SK-N-SH (cell line): ENCODE results near the gene LRRC10. TPM values are rescaled to one million over a fixed set of nuclear protein-coding genes. Genes with fewer than 3 reads are reported as not detected.
A peak's percentile ranks its signal among the peaks of the same experiment; 100 is the strongest.

Experiments
- CTCF ChIA-PET: fragments of 300-600, 350-600 bp; formaldehyde crosslinking; extraction: SDS; loops from one replicate; lab custom pipeline; 2021; lab: Yijun Ruan, JAX
- POLR2A ChIA-PET: fragments of 350-600 bp; sonication (Branson Sonifier 250); formaldehyde crosslinking; extraction: SDS; loops from one replicate; lab custom pipeline; 2020; ENCODE audit warnings: antibody characterized with exemption, inconsistent platforms; lab: Yijun Ruan, JAX
- DNase-seq: peaks from one replicate; pipeline ENCODE4 v3.0.0; 2012
- H2AFZ ChIP-seq: fragments of 200-600 bp; sonication (generic); 2 replicates; pipeline ENCODE4 v1.8.1; 2016; ENCODE audit warnings: antibody characterized with exemption, mild to moderate bottlenecking, low read depth
- H3F3A ChIP-seq: fragments of 200-600 bp; sonication (generic); replicated peaks from 2 replicates; pipeline ENCODE3; 2016; ENCODE audit warnings: antibody characterized with exemption, mild to moderate bottlenecking; ENCODE audit not compliant: insufficient read depth
- H3K27ac ChIP-seq, 2 experiments: fragments of 200-500 bp in 1 of 2; fragments of 200-600 bp in 1 of 2; sonication (Bioruptor generic) in 1 of 2; sonication (generic), shearing (Covaris generic) in 1 of 2; 2 replicates each; pipeline versions ENCODE4 v1.5.1 to v1.6.1; 2014 to 2016; ENCODE audit warnings: low read depth in 2 of 2, inconsistent platforms in 1 of 2, low read length in 1 of 2, mild to moderate bottlenecking in 1 of 2, mixed read lengths in 1 of 2
- H3K27me3 ChIP-seq: fragments of 200-600 bp; sonication (generic), shearing (Covaris generic); 2 replicates; pipeline ENCODE4 v1.6.1; 2016; ENCODE audit warnings: mixed run types; ENCODE audit not compliant: insufficient read depth
- H3K36me3 ChIP-seq, 2 experiments: fragments of 200-500 bp in 1 of 2; fragments of 200-600 bp in 1 of 2; sonication (Bioruptor generic) in 1 of 2; sonication (generic) in 1 of 2; replicated peaks in 1 of 2; 2 replicates each; pipeline versions ENCODE3 to v1.5.1; 2014 to 2016; ENCODE audit warnings: low read length in 1 of 2, mild to moderate bottlenecking in 1 of 2; ENCODE audit not compliant: insufficient read depth in 2 of 2, control insufficient read depth in 1 of 2
- H3K4me1 ChIP-seq, 2 experiments: fragments of 200-500 bp in 1 of 2; fragments of 200-600 bp in 1 of 2; sonication (Bioruptor generic) in 1 of 2; sonication (generic), shearing (Covaris generic) in 1 of 2; 2 replicates each; pipeline versions ENCODE4 v1.5.1 to v1.6.1; 2014 to 2016; ENCODE audit warnings: low read depth in 1 of 2, low read length in 1 of 2, mixed run types in 1 of 2; ENCODE audit not compliant: insufficient read depth in 2 of 2, control insufficient read depth in 1 of 2
- H3K4me2 ChIP-seq: fragments of 200-600 bp; sonication (generic), shearing (Covaris generic); 2 replicates; pipeline ENCODE4 v1.6.1; 2017; ENCODE audit warnings: mixed run types
- H3K4me3 ChIP-seq, 2 experiments: fragments of 200-500 bp in 1 of 2; fragments of 200-600 bp in 1 of 2; sonication (Bioruptor generic) in 1 of 2; sonication (generic), shearing (Covaris generic) in 1 of 2; 2 replicates each; pipeline versions ENCODE4 v1.5.1 to v1.8.1; 2014 to 2016; ENCODE audit warnings: low read depth in 2 of 2, inconsistent platforms in 1 of 2, low read length in 1 of 2, mild to moderate bottlenecking in 1 of 2, mixed read lengths in 1 of 2, moderate library complexity in 1 of 2
- H3K79me2 ChIP-seq: fragments of 200-600 bp; sonication (generic); 2 replicates; pipeline ENCODE4 v1.8.1; 2017; ENCODE audit warnings: mild to moderate bottlenecking; ENCODE audit not compliant: insufficient read depth
- H3K9ac ChIP-seq: fragments of 200-600 bp; sonication (generic); 2 replicates; pipeline ENCODE4 v1.6.1; 2017; ENCODE audit warnings: mixed run types
- H3K9me2 ChIP-seq: fragments of 200-600 bp; sonication (generic); 2 replicates; pipeline ENCODE4 v1.6.1; 2017; ENCODE audit warnings: mixed run types
- H3K9me3 ChIP-seq: fragments of 200-600 bp; sonication (generic); 2 replicates; pipeline ENCODE4 v1.6.1; 2017; ENCODE audit warnings: mixed run types, mild to moderate bottlenecking, moderate library complexity
- H4K20me1 ChIP-seq: fragments of 200-600 bp; sonication (generic); 2 replicates; pipeline ENCODE4 v1.6.1; 2017; ENCODE audit warnings: mild to moderate bottlenecking, mixed run types; ENCODE audit not compliant: insufficient read depth
- CHD2 ChIP-seq: fragments of 150-350 bp; IDR thresholded peaks from 2 replicates; pipeline ENCODE4 v1.6.1; 2018; ENCODE audit warnings: low read length; ENCODE audit not compliant: partially characterized antibody
- ELF1 ChIP-seq: IDR thresholded peaks from 2 replicates; pipeline ENCODE4 v1.4.0; 2012
- EZH2phosphoT487 ChIP-seq: fragments of 200-600 bp; sonication (generic); IDR thresholded peaks from 2 replicates; pipeline ENCODE4 v1.6.1; 2017; ENCODE audit warnings: low read depth, mixed run types, mild to moderate bottlenecking, antibody characterized with exemption, moderate library complexity, borderline replicate concordance
- FOXM1 ChIP-seq: IDR thresholded peaks from 2 replicates; pipeline ENCODE4 v1.4.0; 2012; ENCODE audit warnings: low read depth, mild to moderate bottlenecking
- GATA2 ChIP-seq: sonication (generic); formaldehyde crosslinking; IDR thresholded peaks from 2 replicates; pipeline ENCODE4 v1.5.0; 2020; ENCODE audit warnings: mild to moderate bottlenecking, missing genetic modification reagents
- MEF2A ChIP-seq: IDR thresholded peaks from 2 replicates; pipeline ENCODE4 v1.4.0; 2012; ENCODE audit warnings: low read depth, borderline replicate concordance
- MXI1 ChIP-seq: IDR thresholded peaks from 2 replicates; pipeline ENCODE4 v1.6.1; 2012; ENCODE audit warnings: mild to moderate bottlenecking, low read depth, low read length, improper control_type of control experiment
- POLR2AphosphoS5 ChIP-seq: IDR thresholded peaks from 2 replicates; pipeline ENCODE4 v1.6.1; 2012; ENCODE audit warnings: low read depth, low read length
- RAD21 ChIP-seq: IDR thresholded peaks from 2 replicates; pipeline ENCODE4 v1.6.1; 2012; ENCODE audit warnings: mild to moderate bottlenecking, low read length
- REST ChIP-seq: IDR thresholded peaks from 2 replicates; pipeline ENCODE4 v1.6.1; 2012; ENCODE audit warnings: mild to moderate bottlenecking, low read depth, low read length, moderate library complexity
- RFX5 ChIP-seq: IDR thresholded peaks from 2 replicates; pipeline ENCODE4 v1.6.1; 2012; ENCODE audit warnings: mild to moderate bottlenecking, improper control_type of control experiment, low read length
- TAF1 ChIP-seq: IDR thresholded peaks from 2 replicates; pipeline ENCODE4 v1.6.1; 2012; ENCODE audit warnings: low read depth, mild to moderate bottlenecking, low read length, moderate library complexity, borderline replicate concordance
- TCF12 ChIP-seq: IDR thresholded peaks from 2 replicates; pipeline ENCODE4 v1.4.0; 2012
- TEAD4 ChIP-seq: IDR thresholded peaks from 2 replicates; pipeline ENCODE4 v1.4.0; 2012; ENCODE audit warnings: mild to moderate bottlenecking, borderline replicate concordance; ENCODE audit not compliant: insufficient read depth
- YY1 ChIP-seq: IDR thresholded peaks from 2 replicates; pipeline ENCODE4 v1.4.0; 2012; ENCODE audit warnings: low read depth, mild to moderate bottlenecking
- WGBS: methylation state at CpG from one replicate; pipeline ENCODE4 v1.1.6; 2017; ENCODE audit warnings: low lambda C conversion rate; 5-methylcytosine and 5-hydroxymethylcytosine counted together
- polyA plus RNA-seq, 3 experiments: library from polyadenylated mRNA; depleted of rRNA; stranded (reverse); fragments of >200 nt; gene quantifications; 2 replicates each; pipeline ENCODE4 v1.2.3, GENCODE V29; 2012
- TF ChIP-seq, protein P1 (sequence below): IDR thresholded peaks from 2 replicates; pipeline ENCODE4 v1.4.0; 2012; ENCODE audit warnings: low read depth, borderline replicate concordance
- TF ChIP-seq, protein P2 (sequence below): fragments of 150-350 bp; IDR thresholded peaks from 2 replicates; pipeline ENCODE4 v1.6.1; 2016; ENCODE audit warnings: mild to moderate bottlenecking, low read depth, low read length

Gene LRRC10
- polyA plus RNA-seq, 1 of the 3 experiments (the other 2 are of a cell fraction): not detected

DNA sequence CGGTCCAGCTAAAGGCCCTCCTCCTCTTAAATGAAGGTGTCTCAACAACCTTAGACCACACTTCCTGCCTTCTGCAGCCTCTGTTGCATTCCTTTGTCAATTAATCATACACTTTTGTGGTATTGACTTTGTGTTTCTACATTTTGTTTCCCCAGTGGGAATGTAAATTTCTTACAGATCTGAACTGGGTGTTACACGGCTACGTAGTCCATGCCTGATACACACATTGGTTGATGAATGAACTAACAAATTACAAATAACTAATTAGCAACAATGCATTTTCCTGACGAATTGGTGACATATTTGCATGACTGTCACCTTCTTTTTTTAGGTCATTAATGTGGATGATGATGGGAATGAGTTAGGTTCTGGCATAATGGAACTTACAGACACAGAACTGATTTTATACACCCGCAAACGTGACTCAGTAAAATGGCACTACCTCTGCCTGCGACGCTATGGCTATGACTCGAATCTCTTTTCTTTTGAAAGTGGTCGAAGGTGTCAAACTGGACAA lies 40.6 kb downstream of the LRRC10 start:
- WGBS: 73% methylated on average over 10 of the region's 10 CpGs
- Histone ChIP-seq H4K20me1 (peaks cover 8% of the 10 kb centered on the region; the same call in 1 of the 2 replicates), H2AFZ (no peak overlapping the region), H3K27ac (peak overlapping the region; percentile 58 to 72; a peak in 2 of 4 replicates), H3K4me2 (0 out of 2 replicates have a peak overlapping the region, but pooled peaks have one; percentile 6), H3K79me2 (peaks cover 33% of the 10 kb centered on the region), H3F3A (peaks cover 31% of the 10 kb centered on the region), H3K4me3 (no peak overlapping the region), H3K27me3 (no peaks in the 10 kb centered on the region), H3K9ac (no peak overlapping the region), H3K9me2 (no peaks in the 10 kb centered on the region), H3K9me3 (no peaks in the 10 kb centered on the region), H3K4me1 (peaks cover 0 to 8% of the 10 kb centered on the region in 2 experiments; a peak in 3 of 4 replicates), H3K36me3 (peaks cover 45 to 60% of the 10 kb centered on the region in 2 experiments)
- no peak for TF ChIP-seq REST
- TF ChIP-seq EZH2phosphoT487: no peak
- TF ChIP-seq, protein P1, sequence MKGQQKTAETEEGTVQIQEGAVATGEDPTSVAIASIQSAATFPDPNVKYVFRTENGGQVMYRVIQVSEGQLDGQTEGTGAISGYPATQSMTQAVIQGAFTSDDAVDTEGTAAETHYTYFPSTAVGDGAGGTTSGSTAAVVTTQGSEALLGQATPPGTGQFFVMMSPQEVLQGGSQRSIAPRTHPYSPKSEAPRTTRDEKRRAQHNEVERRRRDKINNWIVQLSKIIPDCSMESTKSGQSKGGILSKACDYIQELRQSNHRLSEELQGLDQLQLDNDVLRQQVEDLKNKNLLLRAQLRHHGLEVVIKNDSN: no peak
- no peak for TF ChIP-seq RAD21
- TF ChIP-seq GATA2 (CRISPR knock-in tag): no peak
- no peak for TF ChIP-seq MEF2A
- no peak for TF ChIP-seq RFX5
- TF ChIP-seq TCF12: no peak
- no peak for TF ChIP-seq CHD2
- no peak for TF ChIP-seq YY1
- no peak for TF ChIP-seq TAF1
- TF ChIP-seq, protein P2, sequence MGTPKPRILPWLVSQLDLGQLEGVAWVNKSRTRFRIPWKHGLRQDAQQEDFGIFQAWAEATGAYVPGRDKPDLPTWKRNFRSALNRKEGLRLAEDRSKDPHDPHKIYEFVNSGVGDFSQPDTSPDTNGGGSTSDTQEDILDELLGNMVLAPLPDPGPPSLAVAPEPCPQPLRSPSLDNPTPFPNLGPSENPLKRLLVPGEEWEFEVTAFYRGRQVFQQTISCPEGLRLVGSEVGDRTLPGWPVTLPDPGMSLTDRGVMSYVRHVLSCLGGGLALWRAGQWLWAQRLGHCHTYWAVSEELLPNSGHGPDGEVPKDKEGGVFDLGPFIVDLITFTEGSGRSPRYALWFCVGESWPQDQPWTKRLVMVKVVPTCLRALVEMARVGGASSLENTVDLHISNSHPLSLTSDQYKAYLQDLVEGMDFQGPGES: no peak
- TF ChIP-seq MXI1: no peak
- TF ChIP-seq TEAD4: no peak
- no peak for TF ChIP-seq ELF1
- no peak for TF ChIP-seq FOXM1
- TF ChIP-seq POLR2AphosphoS5: no peak
- POLR2A ChIA-PET: no interaction called here
- CTCF ChIA-PET: interaction anchor here (0.6 to 4.5 kb wide), 44 partner anchors 10 to 279 kb away, joined by 3 to 66 read pairs (median 4); partner anchors contain the start of genes CCT2 and FRS2
- no peak for DNase-seq
